HUES6 (cell line): ENCODE results near the gene FOXP1.

Experiments
- H3K27ac ChIP-seq: 2 replicates; pipeline ENCODE4 v1.7.0; 2013; ENCODE audit warnings: low read depth, mild to moderate bottlenecking, low read length, inconsistent platforms
- H3K27me3 ChIP-seq: 2 replicates; pipeline ENCODE4 v1.6.1; 2013; ENCODE audit warnings: low read length; ENCODE audit not compliant: control insufficient read depth, insufficient read depth
- H3K36me3 ChIP-seq: 2 replicates; pipeline ENCODE4 v1.6.1; 2013; ENCODE audit warnings: low read length; ENCODE audit not compliant: control insufficient read depth, insufficient read depth
- H3K4me1 ChIP-seq: 2 replicates; pipeline ENCODE4 v1.6.1; 2013; ENCODE audit warnings: low read length; ENCODE audit not compliant: control insufficient read depth, insufficient read depth
- H3K4me3 ChIP-seq: 2 replicates; pipeline ENCODE4 v1.5.1; 2013; ENCODE audit warnings: low read depth, low read length
- H3K9ac ChIP-seq: one replicate; pipeline ENCODE4 v1.6.1; 2013; ENCODE audit warnings: mild to moderate bottlenecking, low read length
- H3K9me3 ChIP-seq: 2 replicates; pipeline ENCODE4 v1.6.1; 2013; ENCODE audit warnings: low read depth, low read length; ENCODE audit not compliant: control insufficient read depth, insufficient read depth

FOXP1 gene

GRCh38 chr3:71304684-71305083 lies 278.8 kb downstream of the FOXP1 start:
- peak overlapping the region; percentile 61 for H3K4me3 ChIP-seq

GRCh38 chr3:71304247-71304646 lies 279.3 kb downstream of the FOXP1 start:
- Histone ChIP-seq H3K27ac (peak overlapping the region; percentile 77; the same call in 1 of the 2 replicates), H3K4me1 (peaks cover 73% of the 10 kb centered on the region), H3K9ac (peak overlapping the region; percentile 68), H3K27me3 (no peaks in the 10 kb centered on the region), H3K36me3 (no peaks in the 10 kb centered on the region), H3K4me3 (peak overlapping the region; percentile 61), H3K9me3 (no peaks in the 10 kb centered on the region)

More at GRCh38 chr3:71304684-71305083, 278.8 kb downstream of the FOXP1 start:
- no peaks in the 10 kb centered on the region for H3K36me3 ChIP-seq
- H3K9me3 ChIP-seq: no peaks in the 10 kb centered on the region
- H3K9ac ChIP-seq: peak overlapping the region; percentile 67
- H3K4me1 ChIP-seq: peaks cover 72% of the 10 kb centered on the region
- peak overlapping the region; percentile 77; the same call in 1 of the 2 replicates for H3K27ac ChIP-seq
- no peaks in the 10 kb centered on the region for H3K27me3 ChIP-seq

- Histone ChIP-seq H3K9me3 (no peaks in the 10 kb centered on the region), H3K4me1 (peaks cover 74% of the 10 kb centered on the region), H3K27ac (peak overlapping the region; percentile 77; the same call in 1 of the 2 replicates), H3K27me3 (no peaks in the 10 kb centered on the region), H3K36me3 (no peaks in the 10 kb centered on the region), H3K9ac (peak overlapping the region; percentile 68), H3K4me3 (peak overlapping the region; percentile 61)
Measured at GRCh38 chr3:71303627-71304200, 279.8 kb downstream of the FOXP1 start.

GRCh38 chr3:71302604-71303003 lies 280.9 kb downstream of the FOXP1 start:
- Histone ChIP-seq H3K9ac (no peak overlapping the region), H3K4me1 (peaks cover 71% of the 10 kb centered on the region)

GRCh38 chr3:71300951-71301393 lies 282.6 kb downstream of the FOXP1 start:
- peaks cover 6% of the 10 kb centered on the region; the same call in 1 of the 2 replicates for H3K36me3 ChIP-seq
- no peaks in the 10 kb centered on the region for H3K27me3 ChIP-seq
- H3K27ac ChIP-seq: no peak overlapping the region
- no peak overlapping the region for H3K4me3 ChIP-seq
- H3K4me1 ChIP-seq: peaks cover 63% of the 10 kb centered on the region
- no peak overlapping the region for H3K9ac ChIP-seq
- H3K9me3 ChIP-seq: no peaks in the 10 kb centered on the region

More at GRCh38 chr3:71302604-71303003, 280.9 kb downstream of the FOXP1 start:
- Histone ChIP-seq H3K36me3 (0 out of 2 replicates have a peak, but pooled peaks cover 2% of the 10 kb centered on the region), H3K27ac (no peak overlapping the region), H3K27me3 (no peaks in the 10 kb centered on the region), H3K9me3 (no peaks in the 10 kb centered on the region), H3K4me3 (no peak overlapping the region)

GRCh38 chr3:71299160-71299559 lies 284.4 kb downstream of the FOXP1 start:
- H3K27me3 ChIP-seq: no peaks in the 10 kb centered on the region
- H3K36me3 ChIP-seq: peaks cover 12% of the 10 kb centered on the region; the same call in 1 of the 2 replicates
- peaks cover 63% of the 10 kb centered on the region for H3K4me1 ChIP-seq
- no peak overlapping the region for H3K4me3 ChIP-seq
- no peak overlapping the region for H3K9ac ChIP-seq
- no peaks in the 10 kb centered on the region for H3K9me3 ChIP-seq
- H3K27ac ChIP-seq: no peak overlapping the region

- Histone ChIP-seq H3K9ac (no peak overlapping the region), H3K27me3 (no peaks in the 10 kb centered on the region), H3K9me3 (no peaks in the 10 kb centered on the region), H3K27ac (no peak overlapping the region), H3K4me1 (peaks cover 28% of the 10 kb centered on the region), H3K4me3 (no peak overlapping the region), H3K36me3 (peaks cover 12% of the 10 kb centered on the region; the same call in 1 of the 2 replicates)
Measured at GRCh38 chr3:71294919-71295318, 288.6 kb downstream of the FOXP1 start.

- no peak overlapping the region for H3K9ac ChIP-seq
- no peaks in the 10 kb centered on the region for H3K27me3 ChIP-seq
- H3K9me3 ChIP-seq: no peaks in the 10 kb centered on the region
- peaks cover 8% of the 10 kb centered on the region; the same call in 1 of the 2 replicates for H3K4me1 ChIP-seq
- H3K27ac ChIP-seq: no peak overlapping the region
- no peak overlapping the region for H3K4me3 ChIP-seq
- H3K36me3 ChIP-seq: 0 out of 2 replicates have a peak, but pooled peaks cover 6% of the 10 kb centered on the region
Measured at GRCh38 chr3:71290301-71290700, 293.2 kb downstream of the FOXP1 start.

- Histone ChIP-seq H3K27me3 (no peaks in the 10 kb centered on the region), H3K9ac (no peak overlapping the region), H3K9me3 (no peaks in the 10 kb centered on the region), H3K27ac (no peak overlapping the region), H3K36me3 (no peaks in the 10 kb centered on the region), H3K4me1 (peaks cover 3% of the 10 kb centered on the region), H3K4me3 (no peak overlapping the region)
Measured at GRCh38 chr3:71288269-71288930, 295.1 kb downstream of the FOXP1 start.

- H3K27ac ChIP-seq: no peak overlapping the region
Measured at GRCh38 chr3:71285086-71285485, 298.4 kb downstream of the FOXP1 start.

GRCh38 chr3:71282976-71283375 lies 300.6 kb downstream of the FOXP1 start:
- Histone ChIP-seq H3K4me1 (peaks cover 9% of the 10 kb centered on the region), H3K9me3 (no peaks in the 10 kb centered on the region), H3K36me3 (no peaks in the 10 kb centered on the region), H3K9ac (no peak overlapping the region), H3K27ac (no peak overlapping the region), H3K4me3 (no peak overlapping the region), H3K27me3 (no peaks in the 10 kb centered on the region)

More at GRCh38 chr3:71285086-71285485, 298.4 kb downstream of the FOXP1 start:
- H3K4me1 ChIP-seq: peaks cover 9% of the 10 kb centered on the region
- H3K4me3 ChIP-seq: no peak overlapping the region
- H3K9ac ChIP-seq: no peak overlapping the region
- no peaks in the 10 kb centered on the region for H3K9me3 ChIP-seq
- H3K27me3 ChIP-seq: no peaks in the 10 kb centered on the region
- H3K36me3 ChIP-seq: no peaks in the 10 kb centered on the region
